GM19043 (cell line): ENCODE data around the gene USP14.
"Not testable (repeated sequence)": the region's sequence is repeated elsewhere in the genome, so short reads cannot be mapped to it uniquely, and the experiment has no call there.

Experiments used
- ATAC-seq: cut with Tn5 transposase; IDR thresholded peaks from one replicate; pipeline ENCODE4 v1.9.1; 2021; ENCODE audit warnings: low read depth; ENCODE audit not compliant: unreplicated experiment

The USP14 gene

DNA sequence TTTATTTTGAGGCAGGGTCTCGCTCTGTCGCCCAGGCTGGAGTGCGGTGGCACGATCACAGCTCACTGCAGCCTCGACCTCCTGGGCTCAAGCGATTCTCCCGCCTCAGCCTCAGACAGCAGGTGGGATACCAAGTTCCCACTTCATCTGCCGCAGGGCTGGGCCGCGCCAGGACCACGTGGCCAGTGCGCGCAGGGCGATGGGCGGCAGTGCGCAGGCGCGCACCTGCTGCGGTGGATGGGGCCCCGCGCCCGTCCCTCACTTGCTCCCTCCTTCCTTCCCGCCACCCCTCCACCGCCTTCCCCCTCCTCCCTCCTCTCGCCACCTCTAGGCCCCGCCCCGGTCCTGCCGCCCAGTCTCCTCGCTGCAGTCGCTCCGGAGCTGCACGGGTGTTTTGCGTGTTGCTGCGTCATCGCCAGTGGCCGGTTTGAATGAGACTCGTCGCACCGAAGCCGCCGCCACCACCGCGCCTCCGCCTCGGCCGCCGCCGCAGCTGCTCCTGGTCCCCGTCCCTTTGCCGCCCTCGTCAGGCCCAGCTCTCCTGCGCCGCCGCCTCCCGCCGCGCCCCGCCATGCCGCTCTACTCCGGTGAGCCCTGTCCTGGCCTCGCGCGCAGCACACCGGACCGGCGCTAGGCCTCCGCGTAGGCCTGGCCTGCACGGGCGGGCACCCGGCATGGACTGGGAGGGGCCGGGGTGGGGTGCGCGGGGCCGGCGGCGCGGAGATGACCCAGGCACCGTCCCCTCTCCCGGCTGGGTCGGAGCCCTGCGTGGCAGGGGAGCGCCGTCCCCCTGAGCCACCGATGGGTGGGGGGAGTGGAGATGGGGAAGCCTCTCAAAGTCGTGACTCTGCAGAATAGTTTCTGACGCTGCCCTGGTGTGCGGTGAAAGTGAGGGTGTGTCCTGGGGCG lies at the start of gene USP14:
USP14 (plus strand) TSS at position 430 of the 909 bp plus-strand sequence; CDS start at position 572, 142 bp downstream.
- ATAC-seq = peak; percentile 92

DNA sequence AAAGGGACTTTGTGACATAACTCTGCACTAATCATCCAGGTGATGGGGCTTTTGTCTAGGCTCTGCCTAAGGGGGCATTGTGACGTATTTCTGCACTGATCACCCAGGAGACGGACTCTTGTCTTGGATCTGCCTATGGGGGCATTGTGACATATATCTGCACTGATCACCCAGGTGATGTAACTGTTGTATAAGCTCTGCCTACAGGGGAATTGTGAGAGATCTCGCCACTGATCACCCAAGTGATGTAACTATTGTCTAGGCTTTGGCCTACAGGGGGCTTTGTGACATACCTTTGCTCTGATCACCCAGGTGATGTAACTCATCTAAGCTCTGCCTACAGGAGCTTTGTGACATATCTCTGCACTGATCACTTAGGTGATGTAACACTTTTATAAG lies 49.7 kb upstream of the USP14 start:
- not testable (repeated sequence) for ATAC-seq

DNA sequence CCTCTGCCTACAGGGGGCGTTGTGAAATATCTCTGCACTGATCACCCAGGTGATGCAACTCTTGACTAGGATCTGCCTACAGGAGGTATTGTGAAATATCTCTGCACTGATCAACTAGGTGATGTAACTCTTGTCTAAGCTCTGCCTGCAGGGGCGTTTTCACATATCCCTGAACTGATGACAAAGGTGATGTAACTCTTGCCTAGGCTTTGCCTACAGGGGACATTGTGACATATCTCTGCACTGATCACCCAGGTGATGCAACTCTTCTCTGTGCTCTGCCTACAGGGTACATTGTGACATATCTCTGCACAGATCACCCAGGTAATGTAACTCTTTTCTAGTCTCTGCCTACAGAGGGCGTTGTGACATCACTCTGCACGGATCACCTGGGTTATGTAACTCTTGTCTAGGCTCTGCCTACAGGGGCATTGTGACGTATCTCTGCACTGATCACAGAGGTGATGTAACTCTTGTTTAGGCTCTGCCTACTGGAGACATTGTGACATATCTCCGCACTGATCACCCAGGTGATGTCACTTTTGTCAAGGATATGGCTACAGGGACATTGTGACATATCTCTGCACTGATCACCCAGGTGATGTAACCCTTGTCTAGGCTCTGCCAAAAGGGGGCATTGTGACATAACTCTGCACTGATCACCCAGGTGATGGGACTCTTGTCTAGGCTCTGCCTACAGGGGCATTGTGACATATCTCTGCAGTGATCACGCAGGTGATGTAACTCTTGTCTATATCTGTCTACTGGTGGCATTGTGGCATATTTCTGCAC lies 49.0 kb upstream of the USP14 start:
- ATAC-seq = not testable (repeated sequence)

DNA sequence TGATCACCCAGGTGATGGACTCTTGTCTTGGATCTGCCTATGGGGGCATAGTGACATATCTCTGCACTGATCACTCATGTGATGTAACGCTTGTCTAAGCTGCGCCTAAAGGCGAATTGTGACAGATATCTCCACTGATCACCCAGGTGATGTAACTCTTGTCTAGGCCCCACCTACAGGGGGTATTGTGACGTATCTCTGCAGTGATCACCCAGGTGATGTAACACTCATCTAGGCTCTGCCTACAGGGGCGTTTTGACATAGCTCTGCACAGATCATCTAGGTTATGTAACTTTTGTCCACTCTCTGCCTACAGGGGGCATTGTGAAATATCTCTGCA lies 48.5 kb upstream of the USP14 start:
- not testable (repeated sequence) for ATAC-seq

DNA sequence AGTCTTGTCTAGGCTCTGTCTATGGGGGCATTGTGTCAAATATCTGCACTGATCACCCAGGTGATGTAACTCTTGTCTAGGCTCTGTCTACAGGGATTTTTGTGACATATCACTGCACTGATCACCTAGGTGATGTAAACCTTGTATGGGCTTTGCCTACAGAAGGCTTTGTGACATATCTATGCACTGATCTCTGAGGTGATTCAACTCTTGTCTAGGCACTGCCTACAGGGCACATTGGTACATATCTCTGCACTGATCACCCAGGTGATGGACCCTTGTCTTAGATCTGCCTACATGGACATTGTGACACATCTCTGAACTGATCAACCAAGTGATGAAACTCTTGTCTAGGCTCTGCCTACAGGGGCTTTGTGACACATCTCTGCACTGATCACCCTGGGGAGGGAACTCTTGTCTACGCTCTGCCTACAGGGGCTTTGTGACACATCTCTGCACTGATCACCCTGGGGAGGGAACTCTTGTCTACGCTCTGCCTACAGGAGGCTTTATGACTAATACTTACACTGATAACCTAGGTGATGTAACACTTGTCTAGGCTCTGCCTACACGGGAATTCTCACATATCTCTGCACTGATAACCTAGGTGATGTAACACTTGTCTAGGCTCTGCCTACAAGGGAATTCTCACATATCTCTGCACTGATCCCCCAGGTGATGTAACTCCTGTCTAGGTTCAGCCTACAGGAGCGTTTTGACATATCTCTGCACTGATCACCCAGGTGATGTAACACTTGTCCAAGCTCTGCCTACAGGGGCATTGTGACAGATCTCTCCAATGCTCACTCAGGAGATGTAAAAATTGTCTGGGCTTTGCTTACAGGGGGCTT lies 47.8 kb upstream of the USP14 start:
- ATAC-seq = not testable (repeated sequence)

DNA sequence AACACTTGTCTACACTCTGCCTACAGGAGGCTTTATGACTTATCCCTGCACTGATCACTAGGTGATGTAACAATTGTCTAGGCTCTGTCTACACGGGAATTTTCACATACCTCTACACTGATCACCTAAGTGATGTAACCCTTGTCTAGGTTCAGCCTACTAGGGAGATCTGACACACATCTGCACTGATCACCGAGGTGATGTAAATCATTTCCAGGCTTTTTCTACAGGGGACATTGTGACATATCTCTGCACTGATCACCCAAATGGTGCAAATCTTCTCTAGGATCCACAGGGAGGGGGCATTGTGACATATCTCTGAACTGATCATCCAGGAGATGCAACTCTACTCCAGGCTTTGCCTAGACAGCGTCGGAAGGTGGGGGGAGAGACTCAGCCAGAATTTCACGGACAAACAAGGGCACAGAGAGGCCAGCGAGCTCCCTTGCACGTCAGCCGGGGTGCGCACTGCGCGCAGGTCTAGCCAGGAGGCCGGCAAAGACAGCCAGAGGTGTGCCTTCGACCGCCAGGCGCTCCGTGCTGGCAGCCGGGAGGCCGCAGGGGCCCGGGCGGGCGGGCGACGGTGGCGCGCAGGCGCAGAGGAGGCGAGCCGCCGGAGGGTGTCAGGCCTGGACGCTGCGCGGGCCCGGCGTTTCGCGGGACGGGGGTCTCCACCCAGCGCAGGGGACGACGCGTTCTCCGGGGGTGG lies 46.9 kb upstream of the USP14 start:
- ATAC-seq = peak; percentile 37

DNA sequence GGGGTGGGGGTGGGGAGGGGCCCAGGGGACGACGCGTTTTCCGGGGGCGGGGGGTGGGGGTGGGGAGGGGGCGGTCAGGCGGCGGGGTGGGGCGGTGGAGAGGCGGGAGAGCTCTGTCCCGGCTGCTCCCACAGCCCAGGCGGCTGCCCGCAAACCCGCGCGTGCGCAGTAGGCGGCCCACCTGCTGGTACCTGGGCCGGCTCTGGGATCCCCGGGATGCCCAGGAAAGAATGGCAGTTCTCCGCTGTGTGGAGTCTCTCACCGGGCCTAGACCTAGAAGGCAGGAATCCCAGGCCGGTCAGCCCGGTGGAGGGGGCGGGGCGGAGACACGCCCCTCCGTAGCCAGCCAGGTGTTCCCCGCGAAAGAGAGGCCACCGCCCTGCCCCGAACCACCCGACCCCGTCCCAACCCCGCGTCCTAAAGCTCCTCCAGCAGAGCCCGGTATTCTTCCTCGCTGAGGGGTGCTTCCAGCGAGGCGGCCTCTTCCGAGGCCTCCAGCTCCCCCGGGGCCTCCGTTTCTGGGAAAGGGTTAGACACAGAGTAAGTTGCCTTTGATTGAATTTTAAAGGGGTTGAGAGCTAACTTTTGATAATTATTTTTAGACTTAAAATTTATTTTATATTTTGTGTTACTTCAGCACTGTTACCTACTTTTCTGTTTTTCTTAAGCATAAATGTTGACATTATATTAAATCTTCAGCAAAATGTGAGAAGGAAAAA lies 46.2 kb upstream of the USP14 start:
- not testable (repeated sequence) for ATAC-seq

DNA sequence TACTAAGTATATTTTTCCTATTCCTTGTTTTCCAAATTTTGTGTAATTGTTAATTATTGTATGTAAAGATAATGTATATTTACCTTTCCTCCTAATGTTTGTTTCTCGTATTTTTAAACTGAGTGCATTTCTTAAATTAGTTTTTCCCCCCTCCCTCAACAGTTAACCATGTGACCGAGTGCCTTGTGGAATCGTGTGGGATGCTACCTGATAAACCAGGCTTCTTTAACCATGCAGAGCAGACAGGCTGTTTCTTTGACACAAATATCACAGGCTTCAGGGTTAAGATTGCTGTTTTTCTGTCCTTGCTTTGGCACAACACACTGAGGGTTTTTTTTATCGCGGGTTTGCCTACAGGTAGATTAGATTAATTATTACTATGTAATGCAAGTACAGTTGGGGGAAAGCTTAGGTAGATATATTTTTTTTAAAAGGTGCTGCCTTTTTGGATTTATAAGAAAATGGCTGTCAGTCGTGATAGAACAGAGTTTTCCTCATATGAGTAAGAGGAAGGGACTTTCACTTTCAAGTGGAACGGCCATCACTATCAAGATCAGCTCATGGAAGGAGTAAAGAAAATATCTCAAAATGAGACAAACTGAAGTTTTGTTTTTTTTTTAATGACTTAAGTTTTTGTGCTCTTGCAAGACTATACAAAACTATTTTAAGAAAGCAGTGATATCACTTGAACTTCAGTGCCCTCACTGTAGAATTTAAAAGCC lies 37.7 kb upstream of the USP14 start:
- not testable (repeated sequence) for ATAC-seq

DNA sequence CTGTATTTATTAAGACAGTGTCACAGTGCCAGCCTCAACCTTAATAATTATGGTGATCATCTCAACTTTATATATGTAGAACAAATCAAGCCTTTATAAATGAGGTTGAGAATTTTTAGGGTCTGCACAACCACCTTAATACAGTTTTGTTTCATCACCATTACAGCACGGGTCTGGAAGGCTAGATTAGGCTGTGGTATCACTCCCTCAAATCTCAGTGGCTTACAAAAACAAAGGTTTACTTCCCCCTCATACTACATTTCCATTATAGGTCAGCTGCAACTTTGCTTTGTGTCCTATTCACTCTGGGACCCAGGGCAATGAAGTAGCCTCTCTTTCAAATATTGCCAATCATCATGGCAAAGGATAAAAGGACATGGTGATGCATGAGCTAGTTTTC lies 23.3 kb upstream of the USP14 start:
- ATAC-seq = no peak

DNA sequence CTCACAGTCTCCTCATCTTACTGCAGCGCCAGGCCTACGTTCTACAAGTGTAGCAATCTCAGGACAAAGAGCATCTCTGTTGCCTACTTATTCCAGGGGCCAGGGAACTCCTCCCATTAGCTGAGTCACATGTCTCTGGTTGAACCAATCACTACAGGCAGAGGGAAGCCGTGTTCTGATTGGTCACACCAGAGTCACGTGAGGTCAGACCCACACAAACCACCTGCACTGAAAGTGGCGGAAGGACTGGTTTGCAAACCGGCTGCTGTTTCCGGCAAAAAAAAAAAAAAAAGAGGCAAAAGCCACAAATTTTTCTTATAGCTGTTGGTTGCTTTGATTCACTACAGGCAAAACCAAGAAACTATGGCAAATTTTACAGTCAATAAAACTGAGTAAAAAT lies 21.9 kb upstream of the USP14 start:
- no peak for ATAC-seq

DNA sequence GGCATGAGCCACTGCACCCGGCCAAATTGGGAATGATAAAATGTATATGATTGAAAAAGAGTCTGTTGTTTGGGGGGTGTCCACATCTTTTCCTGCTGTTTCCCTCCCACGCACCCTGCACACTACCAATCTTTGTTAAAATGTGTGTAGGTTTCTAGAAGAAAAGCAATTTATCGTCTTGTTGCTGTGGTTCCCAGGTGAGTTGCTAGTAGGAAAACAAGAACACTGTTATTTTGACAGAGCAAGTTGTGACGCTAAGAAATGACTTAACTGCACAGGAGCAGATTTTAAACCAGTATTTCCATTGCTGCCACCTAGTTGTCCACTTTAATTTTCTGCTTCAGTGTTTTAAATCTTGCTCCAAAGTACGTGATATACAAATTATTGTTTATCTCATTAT lies 21.0 kb upstream of the USP14 start:
- no peak for ATAC-seq

DNA sequence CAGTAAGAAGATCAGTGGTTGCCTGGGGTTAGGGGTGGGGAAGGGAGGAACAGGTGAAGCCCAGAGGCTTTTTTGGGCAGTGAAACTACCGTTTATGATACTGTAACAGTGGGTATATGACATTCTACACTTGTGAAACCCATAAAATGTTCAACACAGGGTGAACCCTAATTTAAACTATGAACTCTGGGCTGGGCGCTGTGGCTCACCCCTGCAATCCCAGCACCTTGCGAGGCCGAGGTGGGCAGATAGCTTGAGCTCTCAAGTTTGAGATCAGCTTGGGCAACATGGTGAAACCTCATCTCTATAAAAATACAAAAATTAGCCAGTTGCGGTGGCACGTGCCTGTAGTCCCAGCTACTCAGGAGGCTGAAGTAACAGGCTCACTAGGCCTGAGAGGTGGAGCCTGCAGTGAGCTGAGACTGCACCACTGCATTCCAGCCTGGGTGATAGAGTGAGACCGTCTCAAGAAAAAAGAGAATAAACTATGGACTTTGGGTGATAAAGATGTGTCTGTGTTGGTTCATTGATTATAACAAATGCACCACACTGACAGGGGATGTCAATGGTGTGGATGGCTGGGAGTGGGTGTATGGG lies 17.6 kb upstream of the USP14 start:
- no peak for ATAC-seq

DNA sequence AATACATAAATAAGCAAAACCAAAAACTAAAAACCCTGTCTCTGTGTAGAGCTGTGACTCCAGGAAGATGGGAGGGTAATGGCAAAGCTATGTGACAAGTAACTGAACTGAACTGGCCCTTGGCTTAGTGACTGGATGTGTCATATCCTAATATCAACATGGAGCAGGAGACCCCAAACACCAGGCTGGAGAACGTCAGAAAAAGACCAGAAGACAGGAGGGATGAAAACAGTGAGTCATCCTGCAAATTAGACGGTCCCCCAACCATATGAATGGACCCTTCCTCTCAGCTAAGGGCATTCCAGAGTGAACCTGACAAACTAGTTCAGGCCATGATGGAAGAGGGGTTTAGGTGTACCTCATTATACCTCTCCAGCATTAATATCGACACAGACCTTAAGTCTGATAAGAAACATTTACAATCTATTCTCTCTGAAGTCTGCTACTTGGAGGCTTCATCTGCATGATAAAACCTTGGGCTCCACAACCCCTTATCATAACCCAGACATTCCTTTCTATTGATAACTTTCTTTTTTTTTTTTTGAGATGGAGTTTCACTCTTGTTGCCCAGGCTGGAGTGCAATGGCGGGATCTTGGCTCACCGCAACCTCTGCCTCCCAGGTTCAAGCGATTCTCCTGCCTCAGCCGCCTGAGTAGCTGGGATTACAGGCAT lies 15.6 kb upstream of the USP14 start:
- not testable (repeated sequence) for ATAC-seq

DNA sequence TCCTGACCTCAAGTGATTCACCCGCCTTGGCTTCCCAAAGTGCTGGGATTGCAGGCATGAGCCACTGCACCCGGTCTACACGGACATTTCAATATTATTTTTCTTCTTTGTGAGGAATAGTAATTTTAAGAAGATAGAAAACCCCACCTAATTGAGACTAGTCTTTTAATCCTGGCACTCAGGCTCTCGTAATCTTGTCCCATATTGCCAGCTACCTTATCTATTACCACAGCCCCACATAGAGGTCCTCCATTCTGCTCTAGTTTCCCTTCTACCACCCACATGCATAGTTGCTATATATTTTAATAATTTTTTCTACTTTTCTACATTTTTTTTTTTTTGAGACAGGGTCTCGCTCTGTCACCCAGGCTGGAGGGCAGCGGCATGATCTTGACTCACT lies 9.5 kb upstream of the USP14 start:
- ATAC-seq = no peak

DNA sequence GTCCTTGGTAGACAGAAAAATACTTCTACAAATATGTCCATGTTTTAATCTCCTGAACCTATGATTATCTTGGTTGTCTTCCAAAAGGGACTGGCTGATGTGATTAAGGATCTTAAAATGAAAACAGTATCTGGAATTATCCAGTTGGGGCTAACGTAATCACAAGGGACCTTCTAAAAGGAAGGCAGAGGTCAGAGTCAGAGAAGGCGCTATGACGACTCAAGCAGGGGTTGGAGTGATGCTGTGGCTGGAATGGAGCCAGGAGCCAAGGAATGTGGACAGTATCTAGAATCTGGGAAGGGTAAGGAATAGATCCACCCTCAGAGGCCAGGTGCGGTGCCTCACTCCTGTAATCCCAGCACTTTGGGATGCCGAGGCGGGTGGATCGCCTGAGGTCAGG lies 4.2 kb upstream of the USP14 start:
- no peak for ATAC-seq

DNA sequence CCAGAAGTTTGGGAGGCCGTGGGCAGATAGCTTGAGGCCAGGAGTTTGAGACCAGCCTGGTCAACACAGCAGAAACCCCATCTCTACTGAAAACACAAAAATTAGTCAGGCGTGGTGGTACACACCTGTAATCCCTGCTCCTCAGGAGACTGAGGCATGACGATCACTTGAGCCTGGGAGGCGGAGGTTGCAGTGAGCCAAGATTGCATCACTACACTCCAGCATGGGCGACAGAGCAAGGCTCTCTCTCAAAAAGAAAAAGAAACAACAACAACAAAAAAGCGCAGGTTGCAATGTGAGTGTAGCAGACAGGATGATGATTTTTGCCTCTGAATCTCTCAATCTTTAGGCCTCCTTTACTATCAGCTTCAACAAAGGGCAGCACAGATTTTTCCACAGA lies 2.7 kb upstream of the USP14 start:
- ATAC-seq = no peak

DNA sequence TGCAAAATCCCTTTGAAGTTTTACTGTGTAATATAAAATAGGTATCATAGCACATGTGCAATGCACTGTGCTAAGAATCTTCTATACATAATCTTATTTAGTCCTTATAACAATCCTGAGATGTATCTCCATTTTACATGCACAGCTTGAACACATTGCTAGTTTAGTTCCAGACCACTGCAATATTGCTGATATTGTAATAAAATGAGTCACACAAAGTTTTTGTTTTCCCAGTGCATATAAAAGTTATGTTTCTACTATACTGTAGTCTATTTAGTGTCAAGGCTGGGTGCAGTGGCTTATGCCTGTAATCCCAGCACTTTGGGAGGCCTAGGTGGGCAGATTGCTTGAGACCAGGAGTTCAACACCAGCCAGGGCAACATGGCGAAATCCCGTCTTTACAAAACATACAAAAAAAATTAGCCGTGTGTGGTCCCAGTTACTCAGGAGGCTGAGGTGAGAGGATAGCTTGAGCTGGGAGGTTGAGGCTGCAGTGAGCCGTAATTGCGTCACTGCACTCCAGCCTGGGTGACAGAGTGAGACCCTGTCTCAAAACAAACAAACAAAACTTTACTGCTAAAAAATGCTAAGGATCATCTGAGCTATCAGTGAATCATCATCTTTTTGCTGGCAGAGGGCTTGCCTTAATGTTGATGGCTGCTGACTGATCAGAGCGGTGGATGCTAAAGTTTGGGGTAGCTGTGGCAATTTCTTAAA lies 1.7 kb upstream of the USP14 start:
- no peak for ATAC-seq
